NB4 (cell line): Measurements from ENCODE around the gene RNF114.

Experiments
- CTCF ChIP-seq: IDR thresholded peaks from one replicate; pipeline ENCODE4 v1.5.1; 2012; ENCODE audit warnings: low read depth, low read length
- MYC ChIP-seq: IDR thresholded peaks from 2 replicates; pipeline ENCODE4 v1.6.1; 2011; ENCODE audit warnings: low read depth, low read length
- POLR2A ChIP-seq: IDR thresholded peaks from 2 replicates; pipeline ENCODE4 v1.6.1; 2011; ENCODE audit warnings: mild to moderate bottlenecking; ENCODE audit not compliant: insufficient read length; ENCODE audit errors: extremely low read depth

GRCh38 chr20:49990271-49990720, 54.1 kb downstream of the RNF114 start:
- TF ChIP-seq MYC (no peak), CTCF (no peak), POLR2A (no peak)
